ENCODE data around the gene CDK17. TPM values are rescaled to one million over a fixed set of nuclear protein-coding genes. Genes with fewer than 3 reads are reported as not detected.

Gene CDK17
- total RNA-seq, 2 donors from 2014 or later: 30.7 to 97.6 TPM

DNA sequence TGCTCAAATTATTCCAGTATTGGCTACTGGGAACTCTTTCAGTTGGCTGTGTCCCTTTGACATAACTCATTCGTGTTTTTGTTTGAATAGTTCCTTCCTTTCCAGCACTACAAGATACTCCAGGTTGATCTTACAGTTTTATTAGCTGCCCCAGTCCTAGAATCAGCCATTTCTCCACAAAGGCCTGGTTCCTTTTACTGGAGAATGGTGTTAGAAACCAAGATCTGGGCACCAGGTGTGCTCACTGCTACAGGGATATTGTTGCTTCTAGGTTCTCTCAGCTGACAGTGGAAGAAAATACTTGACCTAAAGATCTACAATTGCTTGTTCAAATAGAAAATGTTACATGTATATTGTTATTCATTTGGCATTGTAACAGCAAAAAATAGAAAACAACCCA lies 21.9 kb downstream of the CDK17 start:
- H3K4me3 ChIP-seq: no peak overlapping the region
- H3K4me1 ChIP-seq (ENCODE audit: control insufficient read depth in 1 of 2, low read depth in 2 of 2): peaks cover 17 to 24% of the 10 kb centered on the region in 2 donors
- no peak overlapping the region for H3K27ac ChIP-seq
- no peaks in the 10 kb centered on the region for H3K27me3 ChIP-seq (replicated peaks; ENCODE audit: insufficient read depth)
- DNase-seq (ENCODE audit: low spot score): no peak
- no peaks in the 10 kb centered on the region for H3K9me3 ChIP-seq
- no peaks in the 10 kb centered on the region for H3K36me3 ChIP-seq
- no peak for ATAC-seq (ENCODE audit: insufficient number of reproducible peaks, low FRiP score, low read depth)
- no peak for TF ChIP-seq CTCF (IDR thresholded peaks at IDR 0.05)

DNA sequence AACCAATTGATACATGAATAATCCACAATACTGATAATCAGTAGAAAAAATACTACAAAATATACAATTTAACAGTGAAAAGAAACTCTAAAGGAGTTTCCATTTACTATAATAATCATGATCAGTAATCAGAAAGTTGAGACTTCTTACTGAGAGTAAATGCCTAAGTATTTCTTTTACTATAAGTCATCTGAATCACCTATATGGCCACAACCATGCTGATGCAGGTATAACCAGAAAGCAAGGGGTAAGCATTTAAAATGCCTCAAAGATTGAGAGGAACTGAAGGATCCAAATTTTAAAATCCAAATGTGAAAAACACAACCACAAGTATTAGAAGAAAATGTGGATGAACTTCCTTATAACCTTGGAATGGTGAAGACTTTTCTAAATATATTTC lies 23.4 kb downstream of the CDK17 start:
- Histone ChIP-seq H3K36me3 (no peaks in the 10 kb centered on the region), H3K27me3 (replicated peaks; ENCODE audit: insufficient read depth) (no peaks in the 10 kb centered on the region), H3K27ac (no peak overlapping the region), H3K4me1 (ENCODE audit: control insufficient read depth in 1 of 2, low read depth in 2 of 2) (peaks cover 23 to 33% of the 10 kb centered on the region in 2 donors), H3K4me3 (no peak overlapping the region), H3K9me3 (no peaks in the 10 kb centered on the region)
- no peak for TF ChIP-seq CTCF (IDR thresholded peaks at IDR 0.05)
- ATAC-seq (ENCODE audit: insufficient number of reproducible peaks, low FRiP score, low read depth): no peak
- DNase-seq (ENCODE audit: low spot score): no peak

DNA sequence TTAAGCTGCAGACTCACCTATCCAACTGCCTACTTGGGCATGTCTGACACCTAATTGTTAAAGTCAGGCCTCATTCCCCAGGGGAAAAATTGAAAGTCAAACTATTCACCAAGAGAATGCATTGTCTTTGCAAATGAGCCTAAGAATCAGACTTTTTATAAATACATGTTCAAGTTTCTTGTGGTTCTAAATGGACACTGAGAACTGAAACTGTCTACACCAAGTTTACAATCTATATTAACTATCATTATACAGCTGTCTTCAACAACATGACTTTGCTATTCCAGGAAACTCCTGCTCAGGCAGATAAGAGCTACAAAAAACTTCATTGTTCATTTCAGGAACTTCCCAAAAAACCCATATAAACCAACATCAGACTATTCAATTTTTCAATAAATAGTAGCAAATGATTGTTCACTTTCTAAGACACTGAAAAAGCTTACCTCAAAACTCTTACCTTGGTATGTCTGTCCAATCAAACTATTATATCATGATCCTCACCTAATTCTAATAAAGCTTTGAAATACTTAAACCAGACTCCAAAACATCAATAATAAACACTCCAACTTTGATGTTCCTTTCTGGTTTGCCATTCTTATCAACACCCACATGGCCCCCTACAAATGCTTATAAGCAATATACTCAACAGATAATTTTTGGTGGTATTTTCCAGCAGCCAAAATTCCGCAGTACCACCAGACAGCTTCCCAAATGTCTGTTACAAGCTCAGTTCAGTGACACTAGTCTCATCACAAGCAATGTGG lies 24.2 kb downstream of the CDK17 start:
- no peak overlapping the region for H3K27ac ChIP-seq
- H3K4me3 ChIP-seq: no peak overlapping the region
- no peaks in the 10 kb centered on the region for H3K27me3 ChIP-seq (replicated peaks; ENCODE audit: insufficient read depth)
- peaks cover 31 to 41% of the 10 kb centered on the region in 2 donors for H3K4me1 ChIP-seq (ENCODE audit: control insufficient read depth in 1 of 2, low read depth in 2 of 2)
- TF ChIP-seq CTCF (IDR thresholded peaks at IDR 0.05): no peak
- no peaks in the 10 kb centered on the region for H3K9me3 ChIP-seq
- ATAC-seq (ENCODE audit: insufficient number of reproducible peaks, low FRiP score, low read depth) (no peak), DNase-seq (ENCODE audit: low spot score) (no peak)
- H3K36me3 ChIP-seq: no peaks in the 10 kb centered on the region

DNA sequence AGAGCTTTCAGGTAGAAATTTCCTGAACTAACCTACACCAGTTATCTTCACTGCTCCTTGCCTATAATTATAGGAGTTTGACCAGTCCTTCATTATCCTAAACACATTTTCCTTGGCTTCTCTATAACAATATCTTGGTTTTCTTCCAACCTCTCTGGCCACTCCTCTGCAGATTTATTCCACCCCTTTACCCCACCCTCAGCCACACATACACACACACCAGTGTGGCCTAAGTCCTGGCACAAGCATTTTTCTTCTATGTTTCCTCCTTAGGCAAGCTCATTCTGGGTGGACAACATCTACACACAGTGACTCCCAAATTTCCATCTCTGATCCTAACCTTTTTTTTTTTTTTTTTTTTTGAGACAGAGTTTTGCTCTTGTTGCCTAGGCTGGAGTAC lies 25.1 kb downstream of the CDK17 start:
- H3K36me3 ChIP-seq: no peaks in the 10 kb centered on the region
- H3K4me1 ChIP-seq (ENCODE audit: control insufficient read depth in 1 of 2, low read depth in 2 of 2): peaks cover 31 to 40% of the 10 kb centered on the region in 2 donors
- H3K27ac ChIP-seq: no peak overlapping the region
- DNase-seq (ENCODE audit: low spot score) (no peak), ATAC-seq (ENCODE audit: insufficient number of reproducible peaks, low FRiP score, low read depth) (no peak)
- no peaks in the 10 kb centered on the region for H3K27me3 ChIP-seq (replicated peaks; ENCODE audit: insufficient read depth)
- no peak for TF ChIP-seq CTCF (IDR thresholded peaks at IDR 0.05)
- no peak overlapping the region for H3K4me3 ChIP-seq
- no peaks in the 10 kb centered on the region for H3K9me3 ChIP-seq

- TF ChIP-seq CTCF (IDR thresholded peaks at IDR 0.05): no peak
- no peaks in the 10 kb centered on the region for H3K27me3 ChIP-seq (replicated peaks; ENCODE audit: insufficient read depth)
- H3K4me3 ChIP-seq: no peak overlapping the region
- H3K4me1 ChIP-seq (ENCODE audit: control insufficient read depth in 1 of 2, low read depth in 2 of 2): peaks cover 40 to 42% of the 10 kb centered on the region in 2 donors
- ATAC-seq (ENCODE audit: insufficient number of reproducible peaks, low FRiP score, low read depth) (no peak), DNase-seq (ENCODE audit: low spot score) (no peak)
- H3K27ac ChIP-seq: no peak overlapping the region
- no peaks in the 10 kb centered on the region for H3K9me3 ChIP-seq
- no peaks in the 10 kb centered on the region for H3K36me3 ChIP-seq
Observed at GRCh38 chr12:96371790-96372699, 28.2 kb downstream of the CDK17 start.

All from thoracic aorta (tissue), 2 donors.